PC-3 (cell line): Measurements from ENCODE around the gene TFRC. TPM values are rescaled to one million over a fixed set of nuclear protein-coding genes. Genes with fewer than 3 reads are reported as not detected.

Experiments used
- ATAC-seq: fragments of 200-7000 bp; cut with Tn5 transposase; 2 replicates; pipeline ENCODE4 v1.9.1; 2020; ENCODE audit warnings: mild to moderate bottlenecking, moderate library complexity
- BruUV-seq: library from RNA; stranded (reverse); fragments of 400-500 nt; replicated peaks from 2 replicates; lab custom pipeline; 2021; lab: Mats Ljungman, UMichigan
- CTCF ChIA-PET: fragments of 300-600 bp; sonication (Branson Sonifier 250); formaldehyde crosslinking; loops from one replicate; lab custom pipeline; 2022; ENCODE audit warnings: antibody characterized with exemption; lab: Charles Lee
- POLR2A ChIA-PET: fragments of 300-600 bp; sonication (Branson Sonifier 250); formaldehyde crosslinking; loops from one replicate; lab custom pipeline; 2022; ENCODE audit warnings: antibody characterized with exemption; ENCODE audit not compliant: unreplicated experiment; lab: Charles Lee
- DNase-seq: peaks from one replicate; pipeline ENCODE4 v3.0.0-alpha.2; 2015
- H2AFZ ChIP-seq: fragments of 300-600 bp; sonication (generic); 2 replicates; pipeline ENCODE4 v1.6.0; 2016; ENCODE audit warnings: antibody characterized with exemption, low read length
- H3F3A ChIP-seq: fragments of 300-600 bp; sonication (generic); one replicate; pipeline ENCODE4 v1.6.0; 2017; ENCODE audit warnings: antibody characterized with exemption, low read length, control low read depth, mild to moderate bottlenecking; ENCODE audit not compliant: unreplicated experiment
- H3K27ac ChIP-seq: fragments of 300-600 bp; sonication (generic); 2 replicates; pipeline ENCODE4 v1.5.1; 2016; ENCODE audit warnings: mild to moderate bottlenecking, low read length
- H3K27me3 ChIP-seq: fragments of 300-600 bp; sonication (generic); 2 replicates; pipeline ENCODE4 v1.6.1; 2016; ENCODE audit warnings: low read length, mixed read lengths
- H3K36me3 ChIP-seq: fragments of 300-600 bp; sonication (generic); 2 replicates; pipeline ENCODE4 v1.6.1; 2016; ENCODE audit warnings: low read depth, mixed run types, low read length, mixed read lengths
- H3K4me1 ChIP-seq: fragments of 300-600 bp; sonication (generic); 2 replicates; pipeline ENCODE4 v1.5.1; 2016; ENCODE audit warnings: low read length; ENCODE audit not compliant: insufficient read depth
- H3K4me2 ChIP-seq: fragments of 300-600 bp; sonication (generic); 2 replicates; pipeline ENCODE4 v1.6.0; 2016; ENCODE audit warnings: low read length
- H3K4me3 ChIP-seq: fragments of 300-600 bp; sonication (generic); 2 replicates; pipeline ENCODE4 v1.5.1; 2016; ENCODE audit warnings: mild to moderate bottlenecking, low read length, mixed read lengths
- H3K79me2 ChIP-seq: fragments of 300-600 bp; sonication (generic); 2 replicates; pipeline ENCODE4 v1.6.1; 2017; ENCODE audit warnings: low read length, mixed read lengths
- H3K9ac ChIP-seq: fragments of 300-600 bp; sonication (generic); 2 replicates; pipeline ENCODE4 v1.6.0; 2016; ENCODE audit warnings: mild to moderate bottlenecking, low read length
- H3K9me2 ChIP-seq: fragments of 300-600 bp; sonication (generic); replicated peaks from 2 replicates; pipeline ENCODE4 v1.6.1; 2016; ENCODE audit warnings: mixed run types, low read length, mixed read lengths
- H3K9me3 ChIP-seq: fragments of 300-600 bp; sonication (generic); 2 replicates; pipeline ENCODE4 v1.6.1; 2016; ENCODE audit warnings: low read length, mixed read lengths
- H4K20me1 ChIP-seq: fragments of 300-600 bp; sonication (generic); 2 replicates; pipeline ENCODE4 v1.6.1; 2016; ENCODE audit warnings: low read length, mixed read lengths
- CTCF ChIP-seq: fragments of 300-600 bp; sonication (generic); conservative IDR thresholded peaks from 2 replicates; pipeline ENCODE4 v1.5.1; 2017; ENCODE audit warnings: antibody characterized with exemption, low read depth, mild to moderate bottlenecking, low read length
- EZH2 ChIP-seq: fragments of 300-600 bp; sonication (generic); IDR thresholded peaks from one replicate; pipeline ENCODE4 v1.6.1; 2017; ENCODE audit warnings: antibody characterized with exemption, mild to moderate bottlenecking, low read length; ENCODE audit not compliant: unreplicated experiment
- EZH2phosphoT487 ChIP-seq: fragments of 300-600 bp; sonication (generic); IDR thresholded peaks from 2 replicates; pipeline ENCODE4 v1.6.1; 2018; ENCODE audit warnings: mild to moderate bottlenecking, antibody characterized with exemption, low read length, borderline replicate concordance
- intact Hi-C: fragments of 100-400 bp; cut with micrococcal nuclease; formaldehyde crosslinking; loops from 2 replicates; pipeline ENCODE4 v1.9.0; 2023
- total RNA-seq: library from RNA; depleted of rRNA; stranded (reverse); fragments of >200 nt; gene quantifications from 2 replicates; pipeline ENCODE4 v1.2.3, GENCODE V29; 2014

Gene TFRC
- total RNA-seq, 1 experiment from 2014 or later: 287 TPM

DNA sequence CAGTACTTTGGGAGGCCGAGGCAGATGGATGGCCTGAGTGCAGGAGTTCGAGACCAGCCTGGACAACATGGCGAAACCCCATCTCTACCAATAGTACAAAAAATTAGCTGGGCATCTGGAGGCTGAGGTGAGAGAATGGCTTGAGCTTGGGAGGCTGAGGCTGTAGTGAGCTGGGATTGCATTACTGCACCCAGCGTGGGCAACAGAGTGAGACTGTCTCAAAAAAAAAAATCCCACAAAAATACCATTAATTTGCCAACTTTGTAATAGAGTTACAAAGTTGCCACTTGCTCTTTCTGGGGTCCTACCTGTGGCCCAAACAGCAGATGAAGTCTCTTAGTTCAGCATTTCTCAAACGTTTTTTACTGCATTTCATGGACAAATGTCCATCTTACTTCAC is 6.0 kb upstream of the TFRC start:
- intact Hi-C loops: no loop called here
- Histone ChIP-seq H3K4me1 (peaks cover under 1% of the 10 kb centered on the region; the same call in 1 of the 2 replicates), H3K27me3 (no peaks in the 10 kb centered on the region), H3F3A (no peaks in the 10 kb centered on the region), H3K27ac (no peak overlapping the region), H3K4me3 (no peak overlapping the region), H2AFZ (no peak overlapping the region), H3K9me3 (no peaks in the 10 kb centered on the region), H3K9ac (no peak overlapping the region), H3K36me3 (no peaks in the 10 kb centered on the region), H3K4me2 (no peak overlapping the region), H3K79me2 (no peaks in the 10 kb centered on the region), H3K9me2 (no peaks in the 10 kb centered on the region), H4K20me1 (no peaks in the 10 kb centered on the region)
- no peak for TF ChIP-seq CTCF
- TF ChIP-seq EZH2: no peak
- no peak for TF ChIP-seq EZH2phosphoT487
- ATAC-seq: no peak
- BruUV-seq: no TSS peak
- no peak for DNase-seq
- POLR2A ChIA-PET: no interaction called here
- CTCF ChIA-PET: no interaction called here

DNA sequence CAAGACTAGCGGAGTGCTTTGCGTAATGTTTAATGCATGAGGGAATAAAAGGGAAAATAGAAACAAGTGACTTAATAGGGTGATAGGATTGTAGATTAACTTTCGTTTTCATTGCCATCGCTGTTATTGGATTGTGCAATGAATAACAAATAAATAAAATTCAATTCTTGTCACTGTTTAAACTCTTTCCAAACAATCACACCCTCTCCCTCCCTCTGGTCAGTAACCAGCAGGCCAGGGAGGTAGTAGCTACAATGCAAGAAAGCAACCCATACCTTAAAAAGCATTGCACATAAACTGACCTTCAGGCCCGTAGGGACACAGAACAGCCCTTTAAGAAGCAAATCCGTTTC is 705 bp upstream of the TFRC start:
- POLR2A ChIA-PET: no interaction called here

More for the DNA sequence above, 705 bp upstream of the TFRC start:
- 0 out of 2 replicates have a peak overlapping the region, but pooled peaks have one; percentile 4 for H3K27ac ChIP-seq
- no peaks in the 10 kb centered on the region for H3K9me3 ChIP-seq
- peak overlapping the region; percentile 97 for H3K4me3 ChIP-seq
- no peak for TF ChIP-seq EZH2
- TF ChIP-seq CTCF: no peak
- no peak for TF ChIP-seq EZH2phosphoT487
- no TSS peak for BruUV-seq
- no peaks in the 10 kb centered on the region for H3F3A ChIP-seq
- no peaks in the 10 kb centered on the region for H3K36me3 ChIP-seq
- H3K9me2 ChIP-seq: no peaks in the 10 kb centered on the region
- no peaks in the 10 kb centered on the region for H3K27me3 ChIP-seq
- peaks cover 22% of the 10 kb centered on the region for H3K4me1 ChIP-seq
- peaks cover 43% of the 10 kb centered on the region for H3K79me2 ChIP-seq
- DNase-seq (no peak), ATAC-seq (peak; percentile 8; the same call in 1 of the 2 replicates)
- CTCF ChIA-PET: no interaction called here
- peaks cover 37% of the 10 kb centered on the region for H4K20me1 ChIP-seq
- peak overlapping the region; percentile 98 for H3K9ac ChIP-seq
- intact Hi-C loops: loop anchor here (1.0 kb wide), 1 partner anchor 78 kb away; no protein-coding TSS in a partner anchor
- peak overlapping the region; percentile 91 for H3K4me2 ChIP-seq
- peak overlapping the region; percentile 88 for H2AFZ ChIP-seq
